HEK293 (cell line): ENCODE measurements around the gene BACE1.

Source experiments
- CTCF ChIA-PET: fragments of 350-600 bp; formaldehyde crosslinking; extraction: SDS; loops from one replicate; lab custom pipeline; 2021; ENCODE audit warnings: antibody characterized with exemption; lab: Yijun Ruan, JAX
- POLR2A ChIA-PET: fragments of 300-600 bp; formaldehyde crosslinking; extraction: SDS; loops from one replicate; lab custom pipeline; 2020; ENCODE audit warnings: antibody characterized with exemption, inconsistent platforms; lab: Yijun Ruan, JAX
- H3K27ac ChIP-seq: fragments of 200-500 bp; sonication (Bioruptor generic); 2 replicates; pipeline ENCODE4 v1.5.1; 2014; ENCODE audit warnings: low read depth, low read length, control low read depth, inconsistent platforms; ENCODE audit errors: extremely low read depth
- H3K36me3 ChIP-seq, 2 experiments: fragments of 200-500 bp in 1 of 2; sonication (Bioruptor generic) in 1 of 2; 1 replicate in 1 of 2; 2 replicates in 1 of 2; pipeline ENCODE4 v1.5.1; 2014 to 2017; ENCODE audit warnings: inconsistent platforms in 2 of 2, low read length in 2 of 2; ENCODE audit not compliant: control insufficient read depth in 2 of 2, insufficient read depth in 1 of 2
- H3K4me1 ChIP-seq: fragments of 200-500 bp; sonication (Bioruptor generic); 2 replicates; pipeline ENCODE4 v1.5.1; 2014; ENCODE audit warnings: mild to moderate bottlenecking, low read length, inconsistent platforms; ENCODE audit not compliant: control insufficient read depth, insufficient read depth
- H3K4me3 ChIP-seq: 2 replicates; pipeline ENCODE4 v1.5.1; 2011; ENCODE audit warnings: low read depth, mild to moderate bottlenecking, control low read depth, low read length, moderate library complexity
- H3K9me3 ChIP-seq: fragments of 200-500 bp; sonication (Bioruptor generic); 2 replicates; pipeline ENCODE4 v1.5.1; 2014; ENCODE audit warnings: low read depth, low read length, inconsistent platforms; ENCODE audit not compliant: control insufficient read depth, insufficient read depth
- GLIS1 ChIP-seq: fragments of 450-650 bp; formaldehyde crosslinking; IDR thresholded peaks from 2 replicates; pipeline ENCODE4 v1.5.1; 2016; ENCODE audit warnings: missing biosample characterization, missing genetic modification characterization
- MZF1 ChIP-seq: fragments of 450-650 bp; formaldehyde crosslinking; IDR thresholded peaks from 2 replicates; pipeline ENCODE4 v1.5.1; 2017; ENCODE audit warnings: missing biosample characterization, missing genetic modification characterization, borderline replicate concordance
- YY2 ChIP-seq: fragments of 450-650 bp; formaldehyde crosslinking; IDR thresholded peaks from 2 replicates; pipeline ENCODE4 v1.5.1; 2016; ENCODE audit warnings: missing biosample characterization, missing genetic modification characterization
- ZBTB17 ChIP-seq: fragments of 450-650 bp; formaldehyde crosslinking; IDR thresholded peaks from 2 replicates; pipeline ENCODE4 v1.5.1; 2016; ENCODE audit warnings: missing biosample characterization, missing genetic modification characterization
- ZFP69B ChIP-seq: fragments of 450-650 bp; formaldehyde crosslinking; IDR thresholded peaks from 2 replicates; pipeline ENCODE4 v1.5.1; 2016; ENCODE audit warnings: missing biosample characterization, missing genetic modification characterization
- ZNF132 ChIP-seq: fragments of 450-650 bp; formaldehyde crosslinking; IDR thresholded peaks from 2 replicates; pipeline ENCODE4 v1.5.1; 2017; ENCODE audit warnings: missing biosample characterization, missing genetic modification characterization, borderline replicate concordance
- ZNF184 ChIP-seq: fragments of 450-650 bp; IDR thresholded peaks from 2 replicates; pipeline ENCODE4 v1.5.1; 2018; ENCODE audit warnings: missing biosample characterization, mild to moderate bottlenecking, missing genetic modification characterization
- ZNF266 ChIP-seq: fragments of 450-650 bp; formaldehyde crosslinking; IDR thresholded peaks from 2 replicates; pipeline ENCODE4 v1.5.1; 2016; ENCODE audit warnings: missing biosample characterization, missing genetic modification characterization, low read depth
- ZNF280C ChIP-seq: fragments of 450-650 bp; formaldehyde crosslinking; IDR thresholded peaks from 2 replicates; pipeline ENCODE4 v1.5.1; 2016; ENCODE audit warnings: missing biosample characterization, missing genetic modification characterization
- ZNF335 ChIP-seq: fragments of 450-650 bp; formaldehyde crosslinking; conservative IDR thresholded peaks from 2 replicates; pipeline ENCODE4 v1.5.1; 2016; ENCODE audit warnings: missing biosample characterization, missing genetic modification characterization
- ZNF548 ChIP-seq: fragments of 450-650 bp; formaldehyde crosslinking; IDR thresholded peaks from 2 replicates; pipeline ENCODE4 v1.5.1; 2016; ENCODE audit warnings: missing biosample characterization, missing genetic modification characterization
- ZNF555 ChIP-seq: fragments of 450-650 bp; formaldehyde crosslinking; conservative IDR thresholded peaks from 2 replicates; pipeline ENCODE4 v1.5.1; 2017; ENCODE audit warnings: missing biosample characterization, mild to moderate bottlenecking, missing genetic modification characterization, inconsistent platforms
- ZSCAN16 ChIP-seq: fragments of 450-650 bp; formaldehyde crosslinking; IDR thresholded peaks from 2 replicates; pipeline ENCODE4 v1.5.1; 2016; ENCODE audit warnings: missing biosample characterization, missing genetic modification characterization
- TF ChIP-seq, protein P1 (sequence below): fragments of 450-650 bp; formaldehyde crosslinking; IDR thresholded peaks from 2 replicates; pipeline ENCODE4 v1.5.1; 2016; ENCODE audit warnings: missing biosample characterization, missing genetic modification characterization, low read depth
- TF ChIP-seq, protein P2 (sequence below): fragments of 450-650 bp; formaldehyde crosslinking; IDR thresholded peaks from 2 replicates; pipeline ENCODE4 v1.5.1; 2016; ENCODE audit warnings: missing biosample characterization, missing genetic modification characterization

The BACE1 gene

DNA sequence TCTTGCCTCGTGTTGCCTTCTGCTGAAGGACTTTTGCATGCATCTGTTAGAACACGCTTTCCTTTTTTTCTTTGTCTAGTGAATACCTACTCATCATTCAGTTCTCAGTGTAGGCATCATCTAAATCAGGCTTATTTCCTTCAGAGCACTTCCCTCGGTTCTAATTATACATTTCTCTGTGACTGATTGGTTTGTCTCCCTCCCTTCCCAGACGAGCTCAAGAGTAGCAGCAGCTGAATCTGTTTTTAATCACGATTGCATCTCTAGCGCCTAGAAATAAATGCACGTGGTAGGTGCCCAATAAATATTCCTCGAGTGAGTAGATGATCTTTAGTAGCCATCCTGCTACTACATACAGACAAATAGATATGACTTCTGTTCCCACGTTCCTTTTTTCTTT, 17.9 kb upstream of the BACE1 start (continued):
- TF ChIP-seq ZNF548 (tag by site-specific recombination) = no peak
- TF ChIP-seq YY2 = no peak

GRCh38 chr11:117332843-117333242, 16.8 kb upstream of the BACE1 start:
- POLR2A ChIA-PET = interaction anchor here (0.5 to 0.7 kb wide), 2 partner anchors 28 to 416 kb away, joined by 3 to 4 read pairs; no protein-coding TSS in a partner anchor
- CTCF ChIA-PET = interaction anchor here (0.7 to 1.3 kb wide), 2 partner anchors 9 to 486 kb away, joined by 3 to 6 read pairs; no protein-coding TSS in a partner anchor

DNA sequence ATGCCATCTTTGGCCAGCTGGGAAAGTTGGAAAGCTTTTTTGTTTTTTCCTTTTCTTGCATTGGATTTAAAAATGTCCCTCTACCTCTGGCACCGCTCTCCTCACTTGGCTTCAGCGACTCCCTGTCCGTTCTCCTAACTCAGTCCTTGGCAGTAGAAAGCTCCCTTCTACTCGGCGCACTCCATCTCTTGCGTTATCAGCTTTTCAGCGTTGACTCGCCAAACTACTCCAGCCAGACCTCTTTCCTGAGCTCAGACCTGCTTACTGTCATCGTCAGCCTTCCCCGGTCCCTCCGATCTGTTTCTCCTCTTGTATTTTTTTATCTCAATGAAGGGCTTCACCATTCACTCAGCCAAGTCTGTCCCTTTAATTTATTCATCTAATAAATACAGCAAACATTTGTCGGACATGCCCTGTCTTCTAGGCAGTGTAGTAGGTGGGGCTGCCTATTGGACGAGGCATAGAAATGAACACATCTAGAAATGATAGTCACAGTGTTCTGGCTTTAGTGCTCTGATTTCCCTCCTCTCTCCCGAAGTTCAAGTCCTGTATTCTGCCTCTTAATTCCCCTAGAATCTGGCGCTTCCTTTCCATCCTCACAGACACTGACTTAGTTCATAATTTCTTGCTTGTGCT, 12.4 kb upstream of the BACE1 start:
- no peaks in the 10 kb centered on the region for H3K9me3 ChIP-seq
- peak; percentile 61 for TF ChIP-seq ZNF335
- TF ChIP-seq ZBTB17 (tag by site-specific recombination) = peak; percentile 40; the same call in 1 of the 2 replicates
- TF ChIP-seq ZSCAN16 (tag by site-specific recombination) = no peak
- H3K4me3 ChIP-seq = peak overlapping the region; percentile 59
- no peaks in the 10 kb centered on the region for H3K36me3 ChIP-seq
- ChIA-PET CTCF (interaction anchor here (0.5 to 1.2 kb wide), 4 partner anchors 20 to 481 kb away, joined by 3 to 6 read pairs (median 4); no protein-coding TSS in a partner anchor), POLR2A (interaction anchor here (0.9 to 1.8 kb wide), 2 partner anchors 13 to 204 kb away, joined by 3 to 19 read pairs; partner anchors contain the start of gene BACE1)
- peak overlapping the region; percentile 3; the same call in 1 of the 2 replicates for H3K27ac ChIP-seq
- H3K4me1 ChIP-seq = no peaks in the 10 kb centered on the region

More at GRCh38 chr11:117332843-117333242, 16.8 kb upstream of the BACE1 start:
- no peak overlapping the region for H3K27ac ChIP-seq
- no peaks in the 10 kb centered on the region for H3K9me3 ChIP-seq
- H3K4me3 ChIP-seq = no peak overlapping the region
- no peak for TF ChIP-seq ZNF266 (tag by site-specific recombination)
- no peak for TF ChIP-seq GLIS1 (tag by site-specific recombination)
- TF ChIP-seq ZNF184 (tag by site-specific recombination) = no peak
- no peak for TF ChIP-seq ZNF280C (tag by site-specific recombination)
- no peak for TF ChIP-seq MZF1 (tag by site-specific recombination)
- no peak for TF ChIP-seq ZFP69B (tag by site-specific recombination)
- TF ChIP-seq, protein P1, sequence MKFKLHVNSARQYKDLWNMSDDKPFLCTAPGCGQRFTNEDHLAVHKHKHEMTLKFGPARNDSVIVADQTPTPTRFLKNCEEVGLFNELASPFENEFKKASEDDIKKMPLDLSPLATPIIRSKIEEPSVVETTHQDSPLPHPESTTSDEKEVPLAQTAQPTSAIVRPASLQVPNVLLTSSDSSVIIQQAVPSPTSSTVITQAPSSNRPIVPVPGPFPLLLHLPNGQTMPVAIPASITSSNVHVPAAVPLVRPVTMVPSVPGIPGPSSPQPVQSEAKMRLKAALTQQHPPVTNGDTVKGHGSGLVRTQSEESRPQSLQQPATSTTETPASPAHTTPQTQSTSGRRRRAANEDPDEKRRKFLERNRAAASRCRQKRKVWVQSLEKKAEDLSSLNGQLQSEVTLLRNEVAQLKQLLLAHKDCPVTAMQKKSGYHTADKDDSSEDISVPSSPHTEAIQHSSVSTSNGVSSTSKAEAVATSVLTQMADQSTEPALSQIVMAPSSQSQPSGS = no peak
- TF ChIP-seq ZNF132 = no peak
- TF ChIP-seq, protein P2, sequence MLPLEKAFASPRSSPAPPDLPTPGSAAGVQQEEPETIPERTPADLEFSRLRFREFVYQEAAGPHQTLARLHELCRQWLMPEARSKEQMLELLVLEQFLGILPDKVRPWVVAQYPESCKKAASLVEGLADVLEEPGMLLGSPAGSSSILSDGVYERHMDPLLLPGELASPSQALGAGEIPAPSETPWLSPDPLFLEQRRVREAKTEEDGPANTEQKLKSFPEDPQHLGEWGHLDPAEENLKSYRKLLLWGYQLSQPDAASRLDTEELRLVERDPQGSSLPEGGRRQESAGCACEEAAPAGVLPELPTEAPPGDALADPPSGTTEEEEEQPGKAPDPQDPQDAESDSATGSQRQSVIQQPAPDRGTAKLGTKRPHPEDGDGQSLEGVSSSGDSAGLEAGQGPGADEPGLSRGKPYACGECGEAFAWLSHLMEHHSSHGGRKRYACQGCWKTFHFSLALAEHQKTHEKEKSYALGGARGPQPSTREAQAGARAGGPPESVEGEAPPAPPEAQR (tag by site-specific recombination) = no peak
- no peak for TF ChIP-seq ZNF555 (tag by site-specific recombination)
- no peaks in the 10 kb centered on the region for H3K4me1 ChIP-seq
- H3K36me3 ChIP-seq = peaks cover 0 to 7% of the 10 kb centered on the region in 2 experiments; a peak in 1 of 3 replicates
